NCI-H510A treated with DMSO at 0.1 percent for 48 hours (cell line): ENCODE data around the gene TENM4.
A peak's percentile ranks its signal among the peaks of the same experiment; 100 is the strongest.

ENCODE experiments used
- DNase-seq: peaks from one replicate; lab custom pipeline; 2025; lab: John Stamatoyannopoulos, UW

Gene TENM4

GRCh38 chr11:79342236-79342635 lies 98.6 kb downstream of the TENM4 start:
- DNase-seq = no peak

- DNase-seq = no peak
Measured at GRCh38 chr11:79340535-79340934, 100.3 kb downstream of the TENM4 start.

GRCh38 chr11:79336797-79337517 lies 103.9 kb downstream of the TENM4 start:
- DNase-seq = no peak

GRCh38 chr11:79335681-79336080 lies 105.1 kb downstream of the TENM4 start:
- DNase-seq = no peak

- no peak for DNase-seq
Measured at GRCh38 chr11:79333355-79333754, 107.5 kb downstream of the TENM4 start.

GRCh38 chr11:79332017-79332416 lies 108.8 kb downstream of the TENM4 start:
- DNase-seq = no peak

- no peak for DNase-seq
Measured at GRCh38 chr11:79331203-79331901, 109.5 kb downstream of the TENM4 start.

- no peak for DNase-seq
Measured at GRCh38 chr11:79330651-79331050, 110.2 kb downstream of the TENM4 start.

GRCh38 chr11:79329561-79329960 lies 111.3 kb downstream of the TENM4 start:
- DNase-seq = no peak

- no peak for DNase-seq
Measured at GRCh38 chr11:79328402-79328801, 112.4 kb downstream of the TENM4 start.

- no peak for DNase-seq
Measured at GRCh38 chr11:79325851-79326250, 115.0 kb downstream of the TENM4 start.

- DNase-seq = no peak
Measured at GRCh38 chr11:79321263-79321662, 119.6 kb downstream of the TENM4 start.

GRCh38 chr11:79314906-79315689 lies 125.7 kb downstream of the TENM4 start:
- no peak for DNase-seq

GRCh38 chr11:79313530-79313913 lies 127.3 kb downstream of the TENM4 start:
- no peak for DNase-seq

GRCh38 chr11:79312617-79313529 lies 128.0 kb downstream of the TENM4 start:
- peak; percentile 73 for DNase-seq

GRCh38 chr11:79311461-79311860 lies 129.4 kb downstream of the TENM4 start:
- no peak for DNase-seq

GRCh38 chr11:79309407-79309806 lies 131.4 kb downstream of the TENM4 start:
- DNase-seq = no peak

GRCh38 chr11:79308429-79308828 lies 132.4 kb downstream of the TENM4 start:
- DNase-seq = no peak

GRCh38 chr11:79304599-79305212 lies 136.1 kb downstream of the TENM4 start:
- DNase-seq = peak; percentile 59

- no peak for DNase-seq
Measured at GRCh38 chr11:79296141-79296540, 144.7 kb downstream of the TENM4 start.
